Right lobe of liver (tissue), 4 donors: ENCODE measurements around the gene ARRDC1.

Experiments used
- POLR2A ChIP-seq: fragments of 450-650 bp; IDR thresholded peaks from one replicate; pipeline ENCODE4 v1.6.1; 2017; ENCODE audit warnings: antibody characterized with exemption, mild to moderate bottlenecking
- TF ChIP-seq, protein P1 (sequence below), 4 donors: fragments of 200-600 bp in 3 of 4; fragments of 450-650 bp in 1 of 4; IDR thresholded peaks; one replicate each; pipeline versions ENCODE4 v1.5.1 to v1.8.0; 2016 to 2022; ENCODE audit warnings: antibody characterized with exemption in 4 of 4, mild to moderate bottlenecking in 2 of 4
- donor health status: DM: no; HTN: no; CAD: no.
- donor health status: DM: no; HTN: no; CAD: no.
- donor health status: DM: no; HTN: yes; CAD: no.

DNA sequence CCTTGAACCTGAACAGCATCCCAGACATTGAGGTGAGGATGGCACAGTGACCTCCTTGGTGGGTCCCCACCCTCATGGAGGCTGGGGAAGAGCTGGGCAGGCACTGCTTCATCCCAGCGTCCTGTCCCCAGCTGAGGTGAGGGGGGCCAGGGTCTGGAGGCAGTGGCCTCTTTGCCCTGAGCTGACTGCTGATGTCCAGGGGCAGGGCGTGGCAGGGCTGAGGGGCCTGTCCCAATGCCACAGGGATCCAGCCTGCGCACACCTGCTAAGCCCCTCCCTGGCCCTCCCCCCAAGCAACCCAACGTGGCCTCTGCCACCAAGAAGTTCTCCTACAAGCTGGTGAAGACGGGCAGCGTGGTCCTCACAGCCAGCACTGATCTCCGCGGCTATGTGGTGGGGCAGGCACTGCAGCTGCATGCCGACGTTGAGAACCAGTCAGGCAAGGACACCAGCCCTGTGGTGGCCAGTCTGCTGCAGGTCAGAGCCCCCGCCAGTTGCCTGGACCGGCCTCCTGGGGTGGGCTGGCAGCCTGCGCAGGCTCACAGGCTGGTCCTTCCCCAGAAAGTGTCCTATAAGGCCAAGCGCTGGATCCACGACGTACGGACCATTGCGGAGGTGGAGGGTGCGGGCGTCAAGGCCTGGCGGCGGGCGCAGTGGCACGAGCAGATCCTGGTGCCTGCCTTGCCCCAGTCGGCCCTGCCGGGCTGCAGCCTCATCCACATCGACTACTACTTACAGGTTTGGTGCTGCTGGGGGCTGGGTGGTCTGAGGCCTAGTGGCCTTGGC lies 8.4 kb downstream of the ARRDC1 start:
- TF ChIP-seq POLR2A = no peak
- TF ChIP-seq, protein P1, sequence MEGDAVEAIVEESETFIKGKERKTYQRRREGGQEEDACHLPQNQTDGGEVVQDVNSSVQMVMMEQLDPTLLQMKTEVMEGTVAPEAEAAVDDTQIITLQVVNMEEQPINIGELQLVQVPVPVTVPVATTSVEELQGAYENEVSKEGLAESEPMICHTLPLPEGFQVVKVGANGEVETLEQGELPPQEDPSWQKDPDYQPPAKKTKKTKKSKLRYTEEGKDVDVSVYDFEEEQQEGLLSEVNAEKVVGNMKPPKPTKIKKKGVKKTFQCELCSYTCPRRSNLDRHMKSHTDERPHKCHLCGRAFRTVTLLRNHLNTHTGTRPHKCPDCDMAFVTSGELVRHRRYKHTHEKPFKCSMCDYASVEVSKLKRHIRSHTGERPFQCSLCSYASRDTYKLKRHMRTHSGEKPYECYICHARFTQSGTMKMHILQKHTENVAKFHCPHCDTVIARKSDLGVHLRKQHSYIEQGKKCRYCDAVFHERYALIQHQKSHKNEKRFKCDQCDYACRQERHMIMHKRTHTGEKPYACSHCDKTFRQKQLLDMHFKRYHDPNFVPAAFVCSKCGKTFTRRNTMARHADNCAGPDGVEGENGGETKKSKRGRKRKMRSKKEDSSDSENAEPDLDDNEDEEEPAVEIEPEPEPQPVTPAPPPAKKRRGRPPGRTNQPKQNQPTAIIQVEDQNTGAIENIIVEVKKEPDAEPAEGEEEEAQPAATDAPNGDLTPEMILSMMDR (IDR thresholded peaks at IDR 0.05) = no peak
